KMS-11 (cell line): ENCODE results near the gene SLC8B1.

Source experiments
- H2AFZ ChIP-seq: fragments of 200-600 bp; sonication (generic); 2 replicates; pipeline ENCODE4 v1.6.1; 2016; ENCODE audit warnings: antibody characterized with exemption, mixed run types, low read depth
- H3K27ac ChIP-seq: fragments of 200-600 bp; sonication (generic); 2 replicates; pipeline ENCODE4 v1.6.1; 2016; ENCODE audit warnings: mild to moderate bottlenecking, mixed run types
- H3K27me3 ChIP-seq: fragments of 200-600 bp; sonication (generic); 2 replicates; pipeline ENCODE4 v1.6.1; 2017; ENCODE audit warnings: mild to moderate bottlenecking, low read depth, mixed run types, moderate library complexity; ENCODE audit not compliant: insufficient read depth
- H3K36me3 ChIP-seq: fragments of 200-600 bp; sonication (generic); 2 replicates; pipeline ENCODE4 v1.6.1; 2017; ENCODE audit warnings: mild to moderate bottlenecking, mixed run types; ENCODE audit not compliant: insufficient read depth
- H3K4me1 ChIP-seq: fragments of 200-600 bp; sonication (generic); 2 replicates; pipeline ENCODE4 v1.6.1; 2016; ENCODE audit warnings: mild to moderate bottlenecking, low read depth, mixed run types; ENCODE audit not compliant: poor library complexity, severe bottlenecking
- H3K4me2 ChIP-seq: fragments of 200-600 bp; sonication (generic); 2 replicates; pipeline ENCODE4 v1.7.0; 2016; ENCODE audit warnings: mild to moderate bottlenecking, mixed run types
- H3K4me3 ChIP-seq: fragments of 200-600 bp; sonication (generic); IDR thresholded peaks from 2 replicates; pipeline ENCODE4 v1.6.1; 2017; ENCODE audit warnings: low read depth, low read length, mixed read lengths; ENCODE audit not compliant: insufficient read depth
- H3K79me2 ChIP-seq: fragments of 200-600 bp; sonication (generic); 2 replicates; pipeline ENCODE4 v1.6.1; 2016; ENCODE audit warnings: low read depth, mixed run types; ENCODE audit not compliant: insufficient read depth
- H3K9ac ChIP-seq: fragments of 200-600 bp; sonication (generic); 2 replicates; pipeline ENCODE4 v1.6.1; 2016; ENCODE audit warnings: mild to moderate bottlenecking, mixed run types
- H4K20me1 ChIP-seq: fragments of 200-600 bp; sonication (generic); 2 replicates; pipeline ENCODE4 v1.6.1; 2016; ENCODE audit warnings: mild to moderate bottlenecking, mixed run types; ENCODE audit not compliant: insufficient read depth
- TF ChIP-seq, protein P1 (sequence below): fragments of 200-600 bp; sonication (generic); conservative IDR thresholded peaks from 2 replicates; pipeline ENCODE4 v1.6.1; 2017; ENCODE audit warnings: low read depth, mild to moderate bottlenecking, antibody characterized with exemption, low read length, moderate library complexity, mixed read lengths

The SLC8B1 gene

GRCh38 chr12:113260127-113260526 lies 74.8 kb downstream of the SLC8B1 start:
- Histone ChIP-seq H3K4me1 (no peaks in the 10 kb centered on the region), H4K20me1 (no peaks in the 10 kb centered on the region), H3K9ac (no peak overlapping the region), H3K79me2 (no peaks in the 10 kb centered on the region), H3K27me3 (no peaks in the 10 kb centered on the region), H3K4me2 (no peak overlapping the region), H3K4me3 (no peak overlapping the region), H3K36me3 (no peaks in the 10 kb centered on the region), H2AFZ (no peak overlapping the region), H3K27ac (no peak overlapping the region)
- TF ChIP-seq, protein P1, sequence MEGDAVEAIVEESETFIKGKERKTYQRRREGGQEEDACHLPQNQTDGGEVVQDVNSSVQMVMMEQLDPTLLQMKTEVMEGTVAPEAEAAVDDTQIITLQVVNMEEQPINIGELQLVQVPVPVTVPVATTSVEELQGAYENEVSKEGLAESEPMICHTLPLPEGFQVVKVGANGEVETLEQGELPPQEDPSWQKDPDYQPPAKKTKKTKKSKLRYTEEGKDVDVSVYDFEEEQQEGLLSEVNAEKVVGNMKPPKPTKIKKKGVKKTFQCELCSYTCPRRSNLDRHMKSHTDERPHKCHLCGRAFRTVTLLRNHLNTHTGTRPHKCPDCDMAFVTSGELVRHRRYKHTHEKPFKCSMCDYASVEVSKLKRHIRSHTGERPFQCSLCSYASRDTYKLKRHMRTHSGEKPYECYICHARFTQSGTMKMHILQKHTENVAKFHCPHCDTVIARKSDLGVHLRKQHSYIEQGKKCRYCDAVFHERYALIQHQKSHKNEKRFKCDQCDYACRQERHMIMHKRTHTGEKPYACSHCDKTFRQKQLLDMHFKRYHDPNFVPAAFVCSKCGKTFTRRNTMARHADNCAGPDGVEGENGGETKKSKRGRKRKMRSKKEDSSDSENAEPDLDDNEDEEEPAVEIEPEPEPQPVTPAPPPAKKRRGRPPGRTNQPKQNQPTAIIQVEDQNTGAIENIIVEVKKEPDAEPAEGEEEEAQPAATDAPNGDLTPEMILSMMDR, result no peak

GRCh38 chr12:113257564-113257963 lies 77.3 kb downstream of the SLC8B1 start:
- H3K4me1 ChIP-seq, result no peaks in the 10 kb centered on the region
- no peak overlapping the region for H3K4me3 ChIP-seq
- no peaks in the 10 kb centered on the region for H3K36me3 ChIP-seq
- H2AFZ ChIP-seq, result no peak overlapping the region
- no peak overlapping the region for H3K9ac ChIP-seq
- H3K27me3 ChIP-seq, result no peaks in the 10 kb centered on the region
- TF ChIP-seq, protein P1, result no peak
- H3K79me2 ChIP-seq, result no peaks in the 10 kb centered on the region
- no peak overlapping the region for H3K27ac ChIP-seq
- H3K4me2 ChIP-seq, result no peak overlapping the region
- no peaks in the 10 kb centered on the region for H4K20me1 ChIP-seq

- H2AFZ ChIP-seq, result no peak overlapping the region
- H3K4me1 ChIP-seq, result no peaks in the 10 kb centered on the region
- H3K9ac ChIP-seq, result no peak overlapping the region
- no peak overlapping the region for H3K4me2 ChIP-seq
- no peak overlapping the region for H3K4me3 ChIP-seq
- H3K27me3 ChIP-seq, result no peaks in the 10 kb centered on the region
- H3K79me2 ChIP-seq, result no peaks in the 10 kb centered on the region
- H4K20me1 ChIP-seq, result no peaks in the 10 kb centered on the region
- H3K36me3 ChIP-seq, result no peaks in the 10 kb centered on the region
- TF ChIP-seq, protein P1, result no peak
- H3K27ac ChIP-seq, result no peak overlapping the region
Observed at GRCh38 chr12:113254298-113254697, 80.6 kb downstream of the SLC8B1 start.

- Histone ChIP-seq H3K4me2 (no peak overlapping the region), H3K27ac (no peak overlapping the region), H3K27me3 (no peaks in the 10 kb centered on the region)
Observed at GRCh38 chr12:113253532-113254285, 81.2 kb downstream of the SLC8B1 start.

More at GRCh38 chr12:113253532-113254285, 81.2 kb downstream of the SLC8B1 start:
- Histone ChIP-seq H3K9ac (no peak overlapping the region), H2AFZ (no peak overlapping the region), H3K4me1 (no peaks in the 10 kb centered on the region), H3K4me3 (no peak overlapping the region), H4K20me1 (no peaks in the 10 kb centered on the region), H3K36me3 (no peaks in the 10 kb centered on the region), H3K79me2 (no peaks in the 10 kb centered on the region)
- TF ChIP-seq, protein P1, result no peak
